K562 (cell line): ENCODE data around the gene KATNB1. TPM values are rescaled to one million over a fixed set of nuclear protein-coding genes. Genes with fewer than 3 reads are reported as not detected.

Experiments
- ARID4B ChIP-seq: sonication (generic); formaldehyde crosslinking; IDR thresholded peaks from 2 replicates; pipeline ENCODE4 v1.8.0; 2022; ENCODE audit warnings: mild to moderate bottlenecking, missing genetic modification reagents
- ATF6 ChIP-seq: sonication (generic); formaldehyde crosslinking; IDR thresholded peaks from 2 replicates; pipeline ENCODE4 v1.4.0; 2020; ENCODE audit warnings: mild to moderate bottlenecking, missing genetic modification reagents
- MAZ ChIP-seq, 2 experiments: fragments of 450-650 bp in 1 of 2; sonication (generic) in 1 of 2; formaldehyde crosslinking; IDR thresholded peaks in 1 of 2; conservative IDR thresholded peaks in 1 of 2; 2 replicates each; pipeline versions ENCODE4 v1.4.0 to v1.5.0; 2020; ENCODE audit warnings: mild to moderate bottlenecking in 1 of 2, missing genetic modification reagents in 1 of 2
- MTA1 ChIP-seq: fragments of 450-650 bp; IDR thresholded peaks from 2 replicates; pipeline ENCODE4 v1.6.1; 2017; ENCODE audit warnings: borderline replicate concordance
- PHB2 ChIP-seq: fragments of 450-650 bp; IDR thresholded peaks from 2 replicates; pipeline ENCODE4 v1.6.1; 2017; ENCODE audit warnings: low read depth
- RBM25 ChIP-seq: fragments of 200-400 bp; formaldehyde crosslinking; IDR thresholded peaks from 2 replicates; pipeline ENCODE4 v1.6.1; 2018; ENCODE audit warnings: low read length, low read depth, moderate library complexity; ENCODE audit not compliant: severe bottlenecking
- RBM39 ChIP-seq: fragments of 200-400 bp; formaldehyde crosslinking; optimal IDR thresholded peaks from 2 replicates; pipeline ENCODE3; 2018; ENCODE audit warnings: low read depth, low read length
- SMARCC2 ChIP-seq: fragments of 450-650 bp; IDR thresholded peaks from 2 replicates; pipeline ENCODE4 v1.6.1; 2017; ENCODE audit warnings: antibody characterized with exemption, moderate library complexity, mild to moderate bottlenecking, low read depth
- ZC3H11A ChIP-seq: IDR thresholded peaks from 2 replicates; pipeline ENCODE4 v1.6.1; 2012; ENCODE audit warnings: low read depth, low read length, improper control_type of control experiment
- ZC3H8 ChIP-seq: fragments of 450-650 bp; IDR thresholded peaks from 2 replicates; pipeline ENCODE4 v1.6.1; 2017
- ZKSCAN3 ChIP-seq: fragments of 250-450 bp; sonication (Bioruptor Pico); IDR thresholded peaks from 2 replicates; pipeline ENCODE4 v1.4.0; 2020
- ZNF175 ChIP-seq: fragments of 200-800 bp; sonication (Bioruptor generic); IDR thresholded peaks from 2 replicates; pipeline ENCODE4 v1.6.1; 2016; ENCODE audit warnings: low read depth, mild to moderate bottlenecking, missing genetic modification characterization, missing compliant biosample characterization
- ZNF551 ChIP-seq: fragments of 250-450 bp; sonication (Bioruptor Pico); IDR thresholded peaks from 2 replicates; pipeline ENCODE4 v1.5.0; 2021; ENCODE audit warnings: mild to moderate bottlenecking, moderate library complexity
- ZNF584 ChIP-seq: fragments of 200-800 bp; sonication (Bioruptor generic); IDR thresholded peaks from 2 replicates; pipeline ENCODE4 v1.6.1; 2016; ENCODE audit warnings: low read depth, mild to moderate bottlenecking, missing genetic modification characterization, missing compliant biosample characterization
- polyA plus RNA-seq, 8 experiments: library from polyadenylated mRNA; depleted of rRNA in 4 of 8; stranded (reverse) in 5 of 8; unstranded in 3 of 8; fragments of >200 nt; fragmentation: Nextera tagmentation in 2 of 8; fragmentation: Illumina TruSeq in 1 of 8; extraction: Ambion mirVana in 2 of 8; extraction: Trizol in 1 of 8; gene quantifications; 2 replicates each; pipeline versions ENCODE4 v1.2.1 to v1.2.3, GENCODE V29; 2011 to 2014; ENCODE audit warnings: inconsistent platforms in 1 of 8, missing spikeins in 1 of 8
- total RNA-seq, 7 experiments: library from RNA; depleted of rRNA in 6 of 7; stranded (reverse); fragments of >200 nt in 6 of 7; fragmentation: Illumina TruSeq in 2 of 7; extraction: Trizol in 2 of 7; gene quantifications; 2 replicates each; pipeline versions ENCODE4 v1.2.1 to v1.2.3, GENCODE V29; 2011 to 2021; ENCODE audit warnings: low replicate concordance in 1 of 7
- TF ChIP-seq, protein P1 (sequence below), 2 experiments: fragments of 450-650 bp in 1 of 2; sonication (generic) in 1 of 2; formaldehyde crosslinking in 1 of 2; IDR thresholded peaks in 1 of 2; conservative IDR thresholded peaks in 1 of 2; 2 replicates each; pipeline versions ENCODE4 v1.6.1 to v1.8.1; 2016 to 2023; ENCODE audit warnings: mild to moderate bottlenecking in 2 of 2, moderate library complexity in 2 of 2, inconsistent platforms in 1 of 2, missing genetic modification reagents in 1 of 2
- TF ChIP-seq, protein P2 (sequence below), 2 experiments: fragments of 450-650 bp in 1 of 2; sonication (generic) in 1 of 2; formaldehyde crosslinking; conservative IDR thresholded peaks; 2 replicates each; pipeline versions ENCODE4 v1.4.0 to v1.8.1; 2020 to 2022; ENCODE audit warnings: mild to moderate bottlenecking in 1 of 2, missing genetic modification reagents in 1 of 2
- TF ChIP-seq, protein P3 (sequence below): sonication (generic); formaldehyde crosslinking; IDR thresholded peaks from 2 replicates; pipeline ENCODE4 v1.8.1; 2023; ENCODE audit warnings: mild to moderate bottlenecking, missing genetic modification reagents

Gene KATNB1
- total and polyA plus RNA-seq, 9 of the 15 experiments (the other 6 are each of a cell fraction or from before 2014, with no cell fraction given): 1.2 to 52.6 (median 21.9) TPM

- TF ChIP-seq ARID4B (0 out of 2 replicates have a peak, but pooled peaks have one; percentile 54), ZC3H8 (no peak), ATF6 (CRISPR knock-in tag) (peak; percentile 37; the same call in 1 of the 2 replicates), SMARCC2 (no peak), MAZ (CRISPR knock-in tag; conservative IDR thresholded peaks at IDR 0.05 in 1 of 2, IDR thresholded peaks at IDR 0.05 in 1 of 2) (peak in 1 of 2 experiments; percentile 38; a peak in 2 of 4 replicates), ZNF551 (CRISPR knock-in tag) (no peak), PHB2 (no peak), ZC3H11A (no peak), ZKSCAN3 (CRISPR knock-in tag) (no peak), ZNF175 (CRISPR knock-in tag) (no peak), RBM39 (no peak), MTA1 (no peak), ZNF584 (CRISPR knock-in tag) (no peak), RBM25 (peak; percentile 82)
- TF ChIP-seq, protein P1, sequence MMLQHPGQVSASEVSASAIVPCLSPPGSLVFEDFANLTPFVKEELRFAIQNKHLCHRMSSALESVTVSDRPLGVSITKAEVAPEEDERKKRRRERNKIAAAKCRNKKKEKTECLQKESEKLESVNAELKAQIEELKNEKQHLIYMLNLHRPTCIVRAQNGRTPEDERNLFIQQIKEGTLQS (IDR thresholded peaks at IDR 0.05): no peak
- TF ChIP-seq, protein P1 (CRISPR knock-in tag; conservative IDR thresholded peaks at IDR 0.05): no peak
- TF ChIP-seq, protein P2, sequence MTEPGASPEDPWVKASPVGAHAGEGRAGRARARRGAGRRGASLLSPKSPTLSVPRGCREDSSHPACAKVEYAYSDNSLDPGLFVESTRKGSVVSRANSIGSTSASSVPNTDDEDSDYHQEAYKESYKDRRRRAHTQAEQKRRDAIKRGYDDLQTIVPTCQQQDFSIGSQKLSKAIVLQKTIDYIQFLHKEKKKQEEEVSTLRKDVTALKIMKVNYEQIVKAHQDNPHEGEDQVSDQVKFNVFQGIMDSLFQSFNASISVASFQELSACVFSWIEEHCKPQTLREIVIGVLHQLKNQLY (CRISPR knock-in tag; conservative IDR thresholded peaks at IDR 0.05): no peak
- TF ChIP-seq, protein P3, sequence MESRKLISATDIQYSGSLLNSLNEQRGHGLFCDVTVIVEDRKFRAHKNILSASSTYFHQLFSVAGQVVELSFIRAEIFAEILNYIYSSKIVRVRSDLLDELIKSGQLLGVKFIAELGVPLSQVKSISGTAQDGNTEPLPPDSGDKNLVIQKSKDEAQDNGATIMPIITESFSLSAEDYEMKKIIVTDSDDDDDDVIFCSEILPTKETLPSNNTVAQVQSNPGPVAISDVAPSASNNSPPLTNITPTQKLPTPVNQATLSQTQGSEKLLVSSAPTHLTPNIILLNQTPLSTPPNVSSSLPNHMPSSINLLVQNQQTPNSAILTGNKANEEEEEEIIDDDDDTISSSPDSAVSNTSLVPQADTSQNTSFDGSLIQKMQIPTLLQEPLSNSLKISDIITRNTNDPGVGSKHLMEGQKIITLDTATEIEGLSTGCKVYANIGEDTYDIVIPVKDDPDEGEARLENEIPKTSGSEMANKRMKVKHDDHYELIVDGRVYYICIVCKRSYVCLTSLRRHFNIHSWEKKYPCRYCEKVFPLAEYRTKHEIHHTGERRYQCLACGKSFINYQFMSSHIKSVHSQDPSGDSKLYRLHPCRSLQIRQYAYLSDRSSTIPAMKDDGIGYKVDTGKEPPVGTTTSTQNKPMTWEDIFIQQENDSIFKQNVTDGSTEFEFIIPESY (CRISPR knock-in tag): no peak
Measured at GRCh38 chr16:57735755-57736418, at the start of gene KATNB1 (continued).
